22Rv1 (cell line): Measurements from ENCODE around the gene GULP1.

Experiments
- CTCF ChIP-seq: fragments of 450-650 bp; IDR thresholded peaks from 2 replicates; pipeline ENCODE4 v1.5.1; 2017; ENCODE audit warnings: mild to moderate bottlenecking
- ZFX ChIP-seq: fragments of 450-650 bp; IDR thresholded peaks from 2 replicates; pipeline ENCODE4 v1.6.1; 2017; ENCODE audit warnings: antibody characterized with exemption, borderline replicate concordance

- no peak for TF ChIP-seq CTCF
- TF ChIP-seq ZFX, result no peak
These were observed 54.3 kb downstream of the GULP1 start for GRCh38 chr2:188345831-188346458.
